HepG2 (cell line): Measurements from ENCODE around the gene CNOT1. TPM values are rescaled to one million over a fixed set of nuclear protein-coding genes. Genes with fewer than 3 reads are reported as not detected.

Experiments used
- CSRNP2 ChIP-seq: sonication (generic); formaldehyde crosslinking; conservative IDR thresholded peaks from 2 replicates; pipeline ENCODE4 v1.8.0; 2022; ENCODE audit warnings: low read depth, missing genetic modification reagents
- DBP ChIP-seq: sonication (generic); formaldehyde crosslinking; IDR thresholded peaks from 2 replicates; pipeline ENCODE4 v1.4.0; 2020; ENCODE audit warnings: missing genetic modification reagents; ENCODE audit errors: not compliant biosample characterization
- DNMT1 ChIP-seq: sonication (generic); formaldehyde crosslinking; IDR thresholded peaks from 2 replicates; pipeline ENCODE4 v1.5.1; 2020; ENCODE audit warnings: mild to moderate bottlenecking, missing genetic modification reagents
- EP300 ChIP-seq, 3 experiments: sonication (generic) in 1 of 3; formaldehyde crosslinking in 1 of 3; IDR thresholded peaks; 2 replicates each; pipeline versions ENCODE4 v1.5.1 to v1.6.1; 2011 to 2020; ENCODE audit warnings: low read depth in 2 of 3, low read length in 2 of 3, borderline replicate concordance in 1 of 3, improper control_type of control experiment in 1 of 3, mild to moderate bottlenecking in 1 of 3, missing genetic modification reagents in 1 of 3, moderate library complexity in 1 of 3
- FIP1L1 ChIP-seq: fragments of 200-400 bp; formaldehyde crosslinking; IDR thresholded peaks from 2 replicates; pipeline ENCODE4 v1.6.1; 2018; ENCODE audit warnings: low read depth, mild to moderate bottlenecking, low read length, moderate library complexity, borderline replicate concordance; ENCODE audit not compliant: insufficient read depth
- MATR3 ChIP-seq: sonication (generic); formaldehyde crosslinking; IDR thresholded peaks from 2 replicates; pipeline ENCODE4 v1.4.0; 2020; ENCODE audit warnings: missing genetic modification reagents
- RAD51 ChIP-seq: fragments of 450-650 bp; IDR thresholded peaks from 2 replicates; pipeline ENCODE4 v1.6.1; 2016; ENCODE audit warnings: borderline replicate concordance
- RFX1 ChIP-seq: fragments of 450-650 bp; IDR thresholded peaks from 2 replicates; pipeline ENCODE4 v1.6.1; 2017
- SIN3A ChIP-seq: IDR thresholded peaks from 2 replicates; pipeline ENCODE4 v1.6.1; 2011; ENCODE audit warnings: low read depth, mild to moderate bottlenecking, control low read depth, low read length, borderline replicate concordance
- SMAD1 ChIP-seq: sonication (generic); formaldehyde crosslinking; IDR thresholded peaks from 2 replicates; pipeline ENCODE4 v1.4.0; 2020; ENCODE audit warnings: missing genetic modification reagents, low read depth, mild to moderate bottlenecking, borderline replicate concordance
- SMARCC2 ChIP-seq: fragments of 450-650 bp; IDR thresholded peaks from 2 replicates; pipeline ENCODE4 v1.6.1; 2017; ENCODE audit warnings: antibody characterized with exemption, mild to moderate bottlenecking
- SNAPC2 ChIP-seq: sonication (generic); formaldehyde crosslinking; IDR thresholded peaks from 2 replicates; pipeline ENCODE4 v1.8.1; 2022; ENCODE audit warnings: mild to moderate bottlenecking, missing genetic modification reagents
- SUZ12 ChIP-seq: fragments of 150-350 bp; IDR thresholded peaks from 2 replicates; pipeline ENCODE4 v1.6.1; 2014; ENCODE audit warnings: low read depth, low read length
- ZNF496 ChIP-seq: sonication (generic); formaldehyde crosslinking; IDR thresholded peaks from 2 replicates; pipeline ENCODE4 v1.8.1; 2023; ENCODE audit warnings: mild to moderate bottlenecking, moderate library complexity, missing genetic modification reagents; ENCODE audit not compliant: insufficient replicate concordance
- ZNF547 ChIP-seq: sonication (generic); formaldehyde crosslinking; IDR thresholded peaks from 2 replicates; pipeline ENCODE4 v1.5.1; 2020; ENCODE audit warnings: mild to moderate bottlenecking, missing genetic modification reagents
- ZNF549 ChIP-seq: sonication (generic); formaldehyde crosslinking; IDR thresholded peaks from 2 replicates; pipeline ENCODE4 v1.5.0; 2020; ENCODE audit warnings: missing genetic modification reagents
- ZNF552 ChIP-seq: sonication (generic); formaldehyde crosslinking; IDR thresholded peaks from 2 replicates; pipeline ENCODE4 v1.9.0; 2022; ENCODE audit warnings: missing genetic modification reagents, mild to moderate bottlenecking, borderline replicate concordance
- ZNF709 ChIP-seq: sonication (generic); formaldehyde crosslinking; IDR thresholded peaks from 2 replicates; pipeline ENCODE4 v1.5.0; 2020; ENCODE audit warnings: mild to moderate bottlenecking, missing genetic modification reagents
- ZNF816 ChIP-seq: sonication (generic); formaldehyde crosslinking; IDR thresholded peaks from 2 replicates; pipeline ENCODE4 v1.8.0; 2022; ENCODE audit warnings: missing genetic modification reagents, mild to moderate bottlenecking, borderline replicate concordance
- polyA plus RNA-seq, 8 experiments: library from polyadenylated mRNA; depleted of rRNA in 3 of 8; stranded (reverse) in 7 of 8; unstranded in 1 of 8; fragments of >200 nt; fragmentation: Illumina TruSeq in 4 of 8; extraction: Trizol in 4 of 8; gene quantifications; 2 replicates each; pipeline versions ENCODE4 v1.2.1 to v1.2.3, GENCODE V29; 2011 to 2016; ENCODE audit warnings: low read depth in 4 of 8, missing spikeins in 1 of 8, mixed read lengths in 1 of 8; ENCODE audit not compliant: insufficient read depth in 1 of 8
- total RNA-seq, 5 experiments: library from RNA; depleted of rRNA; stranded (reverse); fragments of >200 nt; fragmentation: Illumina TruSeq; extraction: Trizol; gene quantifications; 2 replicates each; pipeline ENCODE4 v1.2.3, GENCODE V29; 2016; ENCODE audit warnings: low read depth in 1 of 5
- TF ChIP-seq, protein P1 (sequence below): sonication (generic); formaldehyde crosslinking; IDR thresholded peaks from 2 replicates; pipeline ENCODE4 v1.4.0; 2020; ENCODE audit warnings: mild to moderate bottlenecking, missing genetic modification reagents
- TF ChIP-seq, protein P2 (sequence below): sonication (generic); formaldehyde crosslinking; IDR thresholded peaks from 2 replicates; pipeline ENCODE4 v1.4.0; 2020; ENCODE audit warnings: missing genetic modification reagents

Gene CNOT1
- total and polyA plus RNA-seq, 2 of the 13 experiments (the other 11 are each of a cell fraction or from before 2014, with no cell fraction given) = 188 to 232 TPM

DNA sequence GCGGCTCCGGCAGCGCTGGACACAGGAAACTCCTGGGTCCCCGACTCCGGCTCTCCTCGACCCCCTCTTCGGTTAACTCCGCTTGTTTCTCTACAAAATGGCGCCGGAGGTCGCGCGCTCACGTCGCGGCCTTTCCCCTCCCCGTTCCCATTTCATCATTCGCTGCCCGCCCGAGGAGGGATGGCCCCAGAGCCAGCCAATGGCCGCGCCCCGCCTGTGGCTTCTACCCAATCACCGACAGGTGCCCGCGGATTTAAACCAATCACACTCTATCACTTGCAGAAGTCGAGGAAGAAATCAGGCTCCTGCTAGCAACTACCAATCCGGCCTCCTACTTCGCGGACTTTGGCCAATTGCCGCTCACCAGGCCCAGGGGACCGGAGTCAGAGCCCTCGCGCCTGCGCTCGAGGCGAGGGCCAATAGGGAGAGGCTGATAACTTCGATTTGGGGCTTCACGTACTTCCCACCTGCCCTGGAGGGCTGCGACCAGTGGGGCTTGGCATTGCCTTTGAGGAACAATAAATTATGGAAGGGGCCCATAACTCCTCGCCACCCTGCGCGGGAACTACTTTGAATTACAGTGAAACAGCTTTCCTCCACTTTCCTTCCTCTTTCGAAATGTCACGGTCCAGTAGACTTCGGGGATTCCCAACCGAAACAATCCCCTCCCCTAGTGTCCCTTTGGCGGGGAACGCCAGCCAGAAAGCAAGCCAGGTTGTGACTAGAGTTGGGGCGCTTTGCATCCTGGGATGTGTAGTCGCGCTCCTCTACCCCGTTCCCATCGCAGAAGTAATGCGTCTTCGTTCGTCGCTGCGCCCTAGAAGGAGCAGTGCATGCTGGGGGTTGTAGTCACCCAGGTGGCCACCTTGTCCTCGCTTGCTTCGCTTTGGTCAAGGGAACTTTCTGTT, at the start of gene CNOT1 (continued):
- TF ChIP-seq SIN3A (peak; percentile 71; the same call in 1 of the 2 replicates), FIP1L1 (no peak), SMAD1 (CRISPR knock-in tag) (peak; percentile 46; the same call in 1 of the 2 replicates), RFX1 (no peak), DBP (CRISPR knock-in tag) (no peak), ZNF709 (CRISPR knock-in tag) (peak; percentile 90), DNMT1 (CRISPR knock-in tag) (no peak), ZNF552 (CRISPR knock-in tag) (peak; percentile 87), MATR3 (CRISPR knock-in tag) (no peak), CSRNP2 (CRISPR knock-in tag) (no peak), SNAPC2 (CRISPR knock-in tag) (peak; percentile 99), ZNF547 (peak; percentile 88), SUZ12 (peak; percentile 91), ZNF816 (CRISPR knock-in tag) (no peak), ZNF496 (CRISPR knock-in tag) (no peak), EP300 (IDR thresholded peaks at IDR 0.05; ENCODE audit: low read depth in 2 of 2, low read length in 2 of 2) (peak; percentile 14 to 41; a peak in 2 of 4 replicates), EP300 (CRISPR knock-in tag; IDR thresholded peaks at IDR 0.05; ENCODE audit: borderline replicate concordance) (peak; percentile 32), ZNF549 (CRISPR knock-in tag) (no peak), SMARCC2 (no peak), RAD51 (no peak)
- TF ChIP-seq, protein P1, sequence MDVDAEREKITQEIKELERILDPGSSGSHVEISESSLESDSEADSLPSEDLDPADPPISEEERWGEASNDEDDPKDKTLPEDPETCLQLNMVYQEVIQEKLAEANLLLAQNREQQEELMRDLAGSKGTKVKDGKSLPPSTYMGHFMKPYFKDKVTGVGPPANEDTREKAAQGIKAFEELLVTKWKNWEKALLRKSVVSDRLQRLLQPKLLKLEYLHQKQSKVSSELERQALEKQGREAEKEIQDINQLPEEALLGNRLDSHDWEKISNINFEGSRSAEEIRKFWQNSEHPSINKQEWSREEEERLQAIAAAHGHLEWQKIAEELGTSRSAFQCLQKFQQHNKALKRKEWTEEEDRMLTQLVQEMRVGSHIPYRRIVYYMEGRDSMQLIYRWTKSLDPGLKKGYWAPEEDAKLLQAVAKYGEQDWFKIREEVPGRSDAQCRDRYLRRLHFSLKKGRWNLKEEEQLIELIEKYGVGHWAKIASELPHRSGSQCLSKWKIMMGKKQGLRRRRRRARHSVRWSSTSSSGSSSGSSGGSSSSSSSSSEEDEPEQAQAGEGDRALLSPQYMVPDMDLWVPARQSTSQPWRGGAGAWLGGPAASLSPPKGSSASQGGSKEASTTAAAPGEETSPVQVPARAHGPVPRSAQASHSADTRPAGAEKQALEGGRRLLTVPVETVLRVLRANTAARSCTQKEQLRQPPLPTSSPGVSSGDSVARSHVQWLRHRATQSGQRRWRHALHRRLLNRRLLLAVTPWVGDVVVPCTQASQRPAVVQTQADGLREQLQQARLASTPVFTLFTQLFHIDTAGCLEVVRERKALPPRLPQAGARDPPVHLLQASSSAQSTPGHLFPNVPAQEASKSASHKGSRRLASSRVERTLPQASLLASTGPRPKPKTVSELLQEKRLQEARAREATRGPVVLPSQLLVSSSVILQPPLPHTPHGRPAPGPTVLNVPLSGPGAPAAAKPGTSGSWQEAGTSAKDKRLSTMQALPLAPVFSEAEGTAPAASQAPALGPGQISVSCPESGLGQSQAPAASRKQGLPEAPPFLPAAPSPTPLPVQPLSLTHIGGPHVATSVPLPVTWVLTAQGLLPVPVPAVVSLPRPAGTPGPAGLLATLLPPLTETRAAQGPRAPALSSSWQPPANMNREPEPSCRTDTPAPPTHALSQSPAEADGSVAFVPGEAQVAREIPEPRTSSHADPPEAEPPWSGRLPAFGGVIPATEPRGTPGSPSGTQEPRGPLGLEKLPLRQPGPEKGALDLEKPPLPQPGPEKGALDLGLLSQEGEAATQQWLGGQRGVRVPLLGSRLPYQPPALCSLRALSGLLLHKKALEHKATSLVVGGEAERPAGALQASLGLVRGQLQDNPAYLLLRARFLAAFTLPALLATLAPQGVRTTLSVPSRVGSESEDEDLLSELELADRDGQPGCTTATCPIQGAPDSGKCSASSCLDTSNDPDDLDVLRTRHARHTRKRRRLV (CRISPR knock-in tag) = peak; percentile 99
- TF ChIP-seq, protein P2, sequence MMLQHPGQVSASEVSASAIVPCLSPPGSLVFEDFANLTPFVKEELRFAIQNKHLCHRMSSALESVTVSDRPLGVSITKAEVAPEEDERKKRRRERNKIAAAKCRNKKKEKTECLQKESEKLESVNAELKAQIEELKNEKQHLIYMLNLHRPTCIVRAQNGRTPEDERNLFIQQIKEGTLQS (CRISPR knock-in tag) = peak; percentile 58; the same call in 1 of the 2 replicates
